Measurements from ENCODE around the gene BTC.
A peak's percentile ranks its signal among the peaks of the same experiment; 100 is the strongest.
"Not testable (repeated sequence)": the region's sequence is repeated elsewhere in the genome, so short reads cannot be mapped to it uniquely, and the experiment has no call there.

The BTC gene

DNA sequence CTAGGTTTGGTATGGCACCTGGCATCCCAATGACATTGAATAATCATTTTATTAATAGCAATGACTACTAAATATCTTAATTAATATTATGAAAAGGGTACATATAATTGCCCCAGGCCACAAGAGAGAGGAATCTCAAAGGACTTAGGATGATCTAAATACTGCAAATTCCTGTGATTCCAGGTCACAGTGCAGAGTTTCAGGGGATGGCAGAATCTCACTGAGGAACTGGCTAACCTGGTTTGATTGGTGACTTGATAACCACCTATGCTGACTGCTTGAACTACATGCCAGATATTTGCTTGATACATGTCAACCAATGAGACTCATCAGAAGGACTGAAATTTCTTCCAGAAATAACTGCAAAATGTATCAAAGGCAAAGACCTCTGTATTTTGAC, 37.2 kb downstream of the BTC start:
- DNase-seq, result no peak

DNA sequence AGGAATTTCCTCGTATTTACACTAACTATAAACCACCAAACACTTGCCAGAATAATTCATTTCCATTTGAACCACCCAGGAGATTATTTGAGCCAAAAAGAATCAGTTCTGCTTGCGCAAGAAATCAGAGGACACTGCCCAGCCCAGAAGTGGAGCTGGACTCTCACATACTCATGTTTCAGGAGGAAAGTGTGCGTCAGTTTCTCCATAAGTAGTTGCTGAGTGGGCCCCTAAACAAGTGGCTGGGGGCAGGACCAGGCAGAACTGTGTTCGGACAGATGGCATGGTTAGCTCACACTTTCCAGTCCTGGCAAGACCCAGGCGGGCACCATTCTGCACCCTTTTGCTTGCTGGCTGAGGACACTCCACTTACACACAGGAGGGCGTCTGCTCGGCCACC, 38.8 kb downstream of the BTC start:
- DNase-seq, result no peak

DNA sequence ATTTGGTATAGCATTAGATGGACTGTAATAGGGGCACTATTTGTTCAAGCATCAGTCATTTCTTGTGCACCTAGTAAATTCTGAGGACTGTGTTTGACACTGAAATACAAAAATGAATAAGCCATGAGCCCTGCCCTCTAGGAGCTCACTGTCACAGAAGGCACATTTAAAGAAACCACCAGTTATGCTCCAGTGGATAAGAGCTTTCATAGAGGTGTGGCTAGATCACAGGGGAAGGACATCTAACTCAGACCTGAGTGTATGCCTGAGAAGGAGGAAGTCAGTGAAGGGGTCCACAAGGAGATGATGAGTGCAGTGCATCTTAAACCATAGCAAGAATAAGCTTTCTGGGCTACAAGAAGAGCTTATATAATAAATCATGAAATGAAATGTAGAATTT, 40.1 kb downstream of the BTC start:
- DNase-seq, result no peak

DNA sequence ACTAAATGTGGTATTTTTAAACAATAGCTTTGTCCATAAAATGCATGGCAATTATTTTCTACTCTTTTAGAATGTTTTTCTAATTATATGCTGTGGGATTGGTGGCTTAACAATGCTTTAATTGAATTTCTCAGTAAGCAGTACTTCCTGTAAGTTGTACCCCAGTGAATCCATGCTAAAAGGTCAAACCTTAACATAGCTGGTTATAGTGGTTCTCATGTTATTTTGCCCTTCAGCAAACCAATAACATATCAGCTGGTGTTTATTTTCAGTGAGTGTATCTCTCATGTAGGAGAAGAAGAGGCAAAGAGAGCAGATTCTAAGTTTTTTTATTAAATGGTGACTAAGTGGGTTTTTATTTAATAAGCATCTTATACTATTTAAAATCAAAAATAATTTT, 41.5 kb downstream of the BTC start:
- no peak for DNase-seq

DNA sequence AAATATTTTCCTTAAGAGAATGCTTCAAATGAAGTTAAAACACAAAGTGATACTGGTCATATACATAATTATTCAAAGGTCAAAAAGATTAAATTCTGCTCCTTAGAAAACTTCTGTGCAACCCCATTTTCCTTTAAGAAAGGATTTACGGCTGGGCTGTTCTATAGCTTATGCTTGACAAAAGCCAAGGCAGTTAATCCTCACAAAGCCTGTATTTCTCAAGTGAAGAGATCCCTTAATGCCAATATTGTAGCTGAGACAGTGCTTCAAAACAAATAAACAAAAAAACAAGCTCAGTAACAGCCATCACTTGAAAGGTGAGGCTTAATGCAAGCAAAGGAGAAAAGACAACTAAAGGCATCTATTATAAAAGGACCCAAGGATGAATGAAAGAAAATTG, 42.5 kb downstream of the BTC start:
- DNase-seq, result no peak

DNA sequence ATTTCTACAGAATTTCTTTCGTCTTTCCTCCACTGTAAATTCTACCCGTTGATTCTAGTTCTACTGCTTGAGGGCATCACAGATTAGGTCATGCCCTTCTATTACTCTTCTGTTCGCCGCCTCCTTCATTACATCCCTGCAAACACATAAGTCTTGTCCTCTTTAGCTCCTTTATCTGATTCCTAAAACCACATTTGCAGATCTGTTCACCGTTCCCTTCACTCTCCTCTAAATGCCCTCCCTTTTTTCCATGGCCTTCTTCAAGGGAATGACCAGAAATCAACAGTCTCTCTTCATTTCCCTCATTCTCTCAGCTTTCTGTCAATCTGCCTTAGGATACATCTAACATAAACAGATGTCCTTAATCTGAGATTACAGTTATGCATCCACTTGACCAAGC, 43.1 kb downstream of the BTC start:
- DNase-seq, result no peak

DNA sequence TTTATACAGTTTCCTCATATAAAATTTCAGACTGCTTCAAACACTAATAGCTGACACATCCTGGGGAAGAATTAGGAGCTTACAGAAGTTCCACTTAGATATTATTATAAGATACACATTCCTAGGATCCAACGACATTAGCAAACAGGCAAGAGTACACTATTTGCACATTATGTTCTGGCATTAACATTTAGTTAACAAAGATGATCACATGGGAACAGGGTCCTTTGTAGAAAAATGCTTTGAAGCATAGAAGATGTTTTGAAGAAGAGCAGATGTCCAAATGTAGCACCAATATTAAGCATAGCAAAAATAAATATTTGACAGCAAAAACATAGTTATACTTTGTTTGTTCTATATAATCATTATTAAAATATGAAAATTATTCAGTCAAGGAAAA, 52.1 kb downstream of the BTC start:
- DNase-seq, result no peak

DNA sequence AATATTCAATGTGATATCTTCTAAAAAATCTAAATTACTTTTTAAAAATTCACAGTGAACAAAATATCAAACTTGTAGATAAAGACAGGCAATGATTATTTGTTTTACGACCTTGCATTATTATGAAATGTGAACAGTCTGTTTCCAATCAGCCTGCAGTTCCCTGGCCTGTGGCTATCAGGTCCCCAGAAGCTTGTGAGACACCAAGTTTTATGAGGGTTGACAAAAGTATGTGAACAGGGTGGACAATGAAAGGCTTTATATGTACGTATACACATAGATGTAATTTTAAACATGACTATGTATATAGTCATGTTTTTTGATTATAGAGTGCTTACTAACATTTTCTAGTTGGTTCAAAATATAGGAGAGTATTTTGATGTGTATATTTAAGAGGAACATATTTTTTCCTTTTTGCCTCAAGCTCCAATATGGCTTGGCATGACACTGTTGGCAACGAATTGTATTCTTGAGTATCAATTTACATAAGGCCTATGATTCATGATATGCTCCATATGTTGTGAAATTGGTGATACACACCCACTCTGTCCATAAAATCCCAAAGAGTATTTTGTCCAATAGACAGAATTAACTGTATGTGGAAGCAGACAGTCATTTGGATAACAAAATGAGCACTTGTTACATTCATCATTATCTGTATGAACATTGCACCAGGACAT, 55.7 kb downstream of the BTC start:
- peak; percentile 13 for DNase-seq

DNA sequence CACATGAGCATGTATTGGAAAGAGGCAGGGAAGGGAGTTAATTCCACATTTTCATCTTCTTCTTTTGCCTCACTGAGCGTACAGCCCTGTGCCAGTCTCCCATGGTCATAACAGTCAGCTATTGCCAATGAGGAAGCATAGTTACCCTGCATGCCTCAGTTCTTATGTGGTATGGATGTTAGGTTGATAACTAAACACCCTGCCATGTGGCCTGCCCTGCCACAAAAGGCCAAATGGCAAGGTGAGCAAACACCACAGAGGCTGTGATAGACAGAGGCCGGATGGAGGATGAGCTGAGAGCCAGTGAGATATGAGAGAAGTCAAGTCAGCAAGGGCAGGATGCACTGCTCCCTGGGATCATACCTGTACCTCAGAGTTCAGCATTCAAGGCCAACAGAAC, 59.3 kb downstream of the BTC start:
- no peak for DNase-seq

DNA sequence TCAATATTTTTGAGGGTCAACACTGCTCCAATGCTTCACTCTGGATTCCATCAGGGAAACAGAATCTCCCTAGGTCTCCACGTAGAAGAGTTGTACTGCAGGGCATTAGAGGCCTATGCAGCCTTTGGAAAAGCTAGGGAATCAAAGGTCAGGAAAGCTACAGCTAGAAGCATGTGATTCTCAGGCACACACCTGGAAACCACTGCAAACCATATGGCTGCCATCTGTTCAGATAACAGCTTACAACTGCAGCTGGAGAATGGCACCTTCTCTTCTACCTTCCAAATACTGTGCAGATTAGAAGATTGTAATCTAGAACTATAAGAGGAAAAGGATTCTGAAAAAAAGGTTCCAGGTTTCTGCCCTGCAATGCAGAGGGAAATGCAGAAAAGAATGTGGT, 60.6 kb downstream of the BTC start:
- peak; percentile 35 for DNase-seq

DNA sequence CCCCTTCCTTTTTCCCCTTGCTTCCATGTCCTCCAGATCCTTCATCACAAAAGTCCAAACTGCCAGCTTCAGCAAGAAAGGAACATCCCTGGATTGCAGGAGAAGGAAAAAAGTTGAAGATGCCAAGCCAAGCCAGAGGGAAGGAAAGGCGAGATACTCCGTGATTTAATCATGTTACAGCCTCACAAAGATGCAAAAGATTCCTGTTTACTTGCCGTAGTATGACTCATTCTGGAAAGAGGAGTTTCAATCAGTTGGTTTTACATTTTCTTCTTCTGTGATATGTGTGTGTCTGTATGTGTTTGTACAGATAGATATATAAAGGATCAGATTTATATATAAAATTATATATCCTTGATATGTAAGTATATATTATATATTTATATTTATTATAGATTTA, 69.3 kb downstream of the BTC start:
- no peak for DNase-seq

DNA sequence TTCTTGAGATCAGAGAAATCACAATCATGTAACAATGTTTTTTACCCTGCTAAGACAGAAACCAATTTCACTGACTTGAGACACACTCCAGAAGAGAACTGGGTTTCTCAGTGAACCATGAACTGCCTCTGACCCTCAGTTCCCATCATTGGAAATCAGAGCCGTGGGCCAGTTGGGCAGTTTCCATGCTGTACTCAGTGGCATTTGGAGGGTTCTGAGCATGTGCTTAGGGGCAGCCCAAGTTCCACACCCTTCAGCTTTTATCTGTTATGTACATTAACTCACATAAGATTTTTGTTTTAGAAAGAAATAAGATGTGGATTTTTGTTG, 77.9 kb downstream of the BTC start:
- no peak for DNase-seq

DNA sequence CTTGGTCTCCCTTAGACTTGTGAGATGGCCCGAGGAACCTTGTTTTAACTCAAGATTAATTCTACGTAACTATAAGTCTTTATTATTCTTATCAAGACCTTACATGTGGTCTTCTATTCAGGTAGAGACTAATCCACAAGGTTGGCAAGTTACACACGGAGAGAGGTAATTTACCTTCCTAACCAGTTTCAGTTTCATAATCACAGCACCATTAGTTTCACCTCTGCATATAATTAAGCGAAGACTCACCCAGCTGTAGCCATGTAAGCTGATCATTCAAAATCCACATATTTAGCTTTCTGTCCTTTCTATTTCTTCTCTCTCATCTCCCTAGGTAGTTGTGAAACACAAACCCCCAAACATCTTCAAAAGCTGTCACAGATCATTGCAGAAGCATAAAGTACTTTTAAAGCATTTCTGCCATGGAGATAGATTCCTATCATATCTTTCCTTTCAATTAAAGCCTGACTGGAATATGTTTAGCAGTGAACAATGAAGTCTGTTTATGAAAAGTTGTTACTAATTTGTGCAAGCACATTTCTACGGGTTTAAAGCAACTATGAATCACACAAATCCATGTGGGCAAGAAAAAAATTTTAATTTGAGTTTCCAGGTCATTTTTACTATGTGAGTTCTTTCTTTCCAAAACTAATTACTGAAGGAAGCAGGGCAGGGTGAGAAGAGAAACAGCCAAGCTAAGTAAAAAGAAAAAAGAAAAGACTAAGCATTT, 78.5 kb downstream of the BTC start:
- peak; percentile 5 for DNase-seq

DNA sequence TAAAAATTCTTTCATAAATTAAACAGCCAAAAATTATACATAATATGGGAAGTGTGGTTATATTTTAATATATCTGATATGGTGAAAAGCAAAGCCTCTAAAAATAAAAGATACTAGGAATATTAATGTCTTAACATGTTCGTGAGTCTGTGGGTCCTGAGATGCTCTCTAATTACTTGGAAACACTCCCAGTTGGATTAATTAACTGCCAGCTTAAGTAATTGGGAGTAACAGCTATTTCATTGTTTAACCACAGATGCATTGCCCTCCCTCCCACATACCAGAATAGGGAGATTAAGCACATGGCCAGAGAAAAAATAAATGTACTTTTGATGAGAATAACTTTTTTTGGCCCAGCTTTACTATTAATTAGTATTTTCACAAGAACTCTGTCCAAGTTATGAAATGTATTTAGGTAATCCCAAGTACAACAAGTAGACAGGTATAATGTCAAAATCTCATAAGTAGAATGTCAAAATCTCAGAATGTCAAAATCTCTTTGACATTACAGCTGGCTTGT, 79.7 kb downstream of the BTC start:
- DNase-seq, result no peak

DNA sequence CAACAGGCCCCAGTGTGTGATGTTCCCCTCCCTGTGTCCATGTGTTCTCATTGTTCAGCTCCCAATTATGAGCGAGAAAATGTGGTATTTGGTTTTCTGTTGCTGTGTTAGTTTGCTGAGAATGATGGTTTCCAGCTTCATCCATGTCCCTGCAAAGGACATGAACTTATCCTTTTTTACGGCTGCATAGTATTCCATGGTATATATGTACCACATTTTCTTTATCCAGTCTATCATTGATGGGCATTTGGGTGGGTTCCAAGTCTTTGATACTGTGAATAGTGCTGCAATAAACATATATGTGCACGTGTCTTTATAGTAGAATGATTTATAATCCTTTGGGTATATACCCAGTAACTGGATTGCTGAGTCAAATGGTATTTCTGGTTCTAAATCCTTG, 86.2 kb downstream of the BTC start:
- not testable (repeated sequence) for DNase-seq
